PC-3 (cell line): ENCODE measurements around the gene TUT1. TPM values are rescaled to one million over a fixed set of nuclear protein-coding genes. Genes with fewer than 3 reads are reported as not detected.
A peak's percentile ranks its signal among the peaks of the same experiment; 100 is the strongest.

Experiments used
- ATAC-seq: fragments of 200-7000 bp; cut with Tn5 transposase; 2 replicates; pipeline ENCODE4 v1.9.1; 2020; ENCODE audit warnings: mild to moderate bottlenecking, moderate library complexity
- BruUV-seq: library from RNA; stranded (reverse); fragments of 400-500 nt; replicated peaks from 2 replicates; lab custom pipeline; 2021; lab: Mats Ljungman, UMichigan
- CTCF ChIA-PET: fragments of 300-600 bp; sonication (Branson Sonifier 250); formaldehyde crosslinking; loops from one replicate; lab custom pipeline; 2022; ENCODE audit warnings: antibody characterized with exemption; lab: Charles Lee
- POLR2A ChIA-PET: fragments of 300-600 bp; sonication (Branson Sonifier 250); formaldehyde crosslinking; loops from one replicate; lab custom pipeline; 2022; ENCODE audit warnings: antibody characterized with exemption; ENCODE audit not compliant: unreplicated experiment; lab: Charles Lee
- DNase-seq: peaks from one replicate; pipeline ENCODE4 v3.0.0-alpha.2; 2015
- H2AFZ ChIP-seq: fragments of 300-600 bp; sonication (generic); 2 replicates; pipeline ENCODE4 v1.6.0; 2016; ENCODE audit warnings: antibody characterized with exemption, low read length
- H3F3A ChIP-seq: fragments of 300-600 bp; sonication (generic); one replicate; pipeline ENCODE4 v1.6.0; 2017; ENCODE audit warnings: antibody characterized with exemption, low read length, control low read depth, mild to moderate bottlenecking; ENCODE audit not compliant: unreplicated experiment
- H3K27ac ChIP-seq: fragments of 300-600 bp; sonication (generic); 2 replicates; pipeline ENCODE4 v1.5.1; 2016; ENCODE audit warnings: mild to moderate bottlenecking, low read length
- H3K27me3 ChIP-seq: fragments of 300-600 bp; sonication (generic); 2 replicates; pipeline ENCODE4 v1.6.1; 2016; ENCODE audit warnings: low read length, mixed read lengths
- H3K36me3 ChIP-seq: fragments of 300-600 bp; sonication (generic); 2 replicates; pipeline ENCODE4 v1.6.1; 2016; ENCODE audit warnings: low read depth, mixed run types, low read length, mixed read lengths
- H3K4me1 ChIP-seq: fragments of 300-600 bp; sonication (generic); 2 replicates; pipeline ENCODE4 v1.5.1; 2016; ENCODE audit warnings: low read length; ENCODE audit not compliant: insufficient read depth
- H3K4me2 ChIP-seq: fragments of 300-600 bp; sonication (generic); 2 replicates; pipeline ENCODE4 v1.6.0; 2016; ENCODE audit warnings: low read length
- H3K4me3 ChIP-seq: fragments of 300-600 bp; sonication (generic); 2 replicates; pipeline ENCODE4 v1.5.1; 2016; ENCODE audit warnings: mild to moderate bottlenecking, low read length, mixed read lengths
- H3K79me2 ChIP-seq: fragments of 300-600 bp; sonication (generic); 2 replicates; pipeline ENCODE4 v1.6.1; 2017; ENCODE audit warnings: low read length, mixed read lengths
- H3K9ac ChIP-seq: fragments of 300-600 bp; sonication (generic); 2 replicates; pipeline ENCODE4 v1.6.0; 2016; ENCODE audit warnings: mild to moderate bottlenecking, low read length
- H3K9me2 ChIP-seq: fragments of 300-600 bp; sonication (generic); replicated peaks from 2 replicates; pipeline ENCODE4 v1.6.1; 2016; ENCODE audit warnings: mixed run types, low read length, mixed read lengths
- H3K9me3 ChIP-seq: fragments of 300-600 bp; sonication (generic); 2 replicates; pipeline ENCODE4 v1.6.1; 2016; ENCODE audit warnings: low read length, mixed read lengths
- H4K20me1 ChIP-seq: fragments of 300-600 bp; sonication (generic); 2 replicates; pipeline ENCODE4 v1.6.1; 2016; ENCODE audit warnings: low read length, mixed read lengths
- CTCF ChIP-seq: fragments of 300-600 bp; sonication (generic); conservative IDR thresholded peaks from 2 replicates; pipeline ENCODE4 v1.5.1; 2017; ENCODE audit warnings: antibody characterized with exemption, low read depth, mild to moderate bottlenecking, low read length
- EZH2 ChIP-seq: fragments of 300-600 bp; sonication (generic); IDR thresholded peaks from one replicate; pipeline ENCODE4 v1.6.1; 2017; ENCODE audit warnings: antibody characterized with exemption, mild to moderate bottlenecking, low read length; ENCODE audit not compliant: unreplicated experiment
- EZH2phosphoT487 ChIP-seq: fragments of 300-600 bp; sonication (generic); IDR thresholded peaks from 2 replicates; pipeline ENCODE4 v1.6.1; 2018; ENCODE audit warnings: mild to moderate bottlenecking, antibody characterized with exemption, low read length, borderline replicate concordance
- intact Hi-C: fragments of 100-400 bp; cut with micrococcal nuclease; formaldehyde crosslinking; loops from 2 replicates; pipeline ENCODE4 v1.9.0; 2023
- total RNA-seq: library from RNA; depleted of rRNA; stranded (reverse); fragments of >200 nt; gene quantifications from 2 replicates; pipeline ENCODE4 v1.2.3, GENCODE V29; 2014

Gene TUT1
- total RNA-seq, 1 experiment from 2014 or later, result 17.8 TPM

GRCh38 chr11:62546244-62546928 lies 44.9 kb downstream of the TUT1 start, which contains the start of gene AHNAK:
Gene AHNAK, minus strand, starts transcription at chr11:62546806. Its CDS starts 10,708 bp downstream, at chr11:62536098.
- no peak for TF ChIP-seq EZH2
- TF ChIP-seq CTCF, result no peak
- TF ChIP-seq EZH2phosphoT487, result no peak
- H3K4me3 ChIP-seq, result peak within 1 kb of the TSS; percentile 96
- CTCF ChIA-PET, result interaction anchor here (1.3 to 1.7 kb wide), 2 partner anchors 13 to 14 kb away, joined by 5 to 13 read pairs; no protein-coding TSS in a partner anchor
- peak within 1 kb of the TSS; percentile 97 for H3K9ac ChIP-seq
- no peaks in the 10 kb centered on the region for H3K9me3 ChIP-seq
- peak within 1 kb of the TSS; percentile 89 for H3K4me2 ChIP-seq
- no peaks in the 10 kb centered on the region for H3K9me2 ChIP-seq
- H4K20me1 ChIP-seq, result peaks cover 21% of the 10 kb centered on the region
- no peaks in the 10 kb centered on the region for H3K27me3 ChIP-seq
- ATAC-seq (peak; percentile 28), DNase-seq (peak; percentile 75)
- POLR2A ChIA-PET, result interaction anchor here (0.5 to 1.5 kb wide), 6 partner anchors 9 to 335 kb away, joined by 3 to 17 read pairs (median 6); partner anchors contain the start of gene EEF1G
- intact Hi-C loops, result loop anchor here (1.0 kb wide), 1 partner anchor 14 kb away; no protein-coding TSS in a partner anchor
- H3K79me2 ChIP-seq, result peaks cover 60% of the 10 kb centered on the region
- TSS peak; percentile 58 for BruUV-seq
- no peaks in the 10 kb centered on the region; the same call in 1 of the 2 replicates for H3K36me3 ChIP-seq
- H3F3A ChIP-seq, result peaks cover 8% of the 10 kb centered on the region
- peak within 1 kb of the TSS; percentile 71 for H2AFZ ChIP-seq
- H3K27ac ChIP-seq, result peak within 1 kb of the TSS; percentile 94
- peaks cover 57% of the 10 kb centered on the region for H3K4me1 ChIP-seq

GRCh38 chr11:62545437-62546243 lies 45.7 kb downstream of the TUT1 start:
- H3K27ac ChIP-seq, result peak overlapping the region; percentile 94
- DNase-seq (peak; percentile 99), ATAC-seq (peak; percentile 30)
- H3K4me1 ChIP-seq, result peaks cover 64% of the 10 kb centered on the region
- H4K20me1 ChIP-seq, result peaks cover 28% of the 10 kb centered on the region
- ChIA-PET CTCF (interaction anchor here (1.7 to 4.1 kb wide), 4 partner anchors 14 to 151 kb away, joined by 13 to 64 read pairs (median 44); no protein-coding TSS in a partner anchor), POLR2A (interaction anchor here (0.5 to 0.6 kb wide), 2 partner anchors 8 to 100 kb away, joined by 3 to 4 read pairs; no protein-coding TSS in a partner anchor)
- H3F3A ChIP-seq, result peaks cover 8% of the 10 kb centered on the region
- no TSS peak for BruUV-seq
- no peaks in the 10 kb centered on the region for H3K9me2 ChIP-seq
- H2AFZ ChIP-seq, result peak overlapping the region; percentile 27; the same call in 1 of the 2 replicates
- no peak for TF ChIP-seq EZH2
- TF ChIP-seq CTCF, result no peak
- no peak for TF ChIP-seq EZH2phosphoT487
- intact Hi-C loops, result loop anchor here (1.0 kb wide), 1 partner anchor 15 kb away; no protein-coding TSS in a partner anchor
- H3K9me3 ChIP-seq, result no peaks in the 10 kb centered on the region
- no peaks in the 10 kb centered on the region; the same call in 1 of the 2 replicates for H3K36me3 ChIP-seq
- no peaks in the 10 kb centered on the region for H3K27me3 ChIP-seq
- H3K79me2 ChIP-seq, result peaks cover 68% of the 10 kb centered on the region
- H3K4me3 ChIP-seq, result peak overlapping the region; percentile 96
- H3K4me2 ChIP-seq, result peak overlapping the region; percentile 89
- H3K9ac ChIP-seq, result peak overlapping the region; percentile 97
